ENCODE measurements around the gene ADAM12. TPM values are rescaled to one million over a fixed set of nuclear protein-coding genes. Genes with fewer than 3 reads are reported as not detected.

ADAM12 gene
- total and polyA plus RNA-seq, 11 donors: 0.04 to 11.2 (median 0.82) TPM; not detected in 1

GRCh38 chr10:126398383-126398743, 10.1 kb upstream of the ADAM12 start:
- no peak overlapping the region for H3K4me3 ChIP-seq
- TF ChIP-seq CTCF (IDR thresholded peaks at IDR 0.05): no peak
- no peak for TF ChIP-seq POLR2A (IDR thresholded peaks at IDR 0.05)
- H3K27me3 ChIP-seq: peaks cover 0 to 5% (median 0%) of the 10 kb centered on the region in 9 donors
- DNase-seq (no peak), ATAC-seq (no peak)
- intact Hi-C loops (cut with DNase I): no loop called here
- WGBS, 4 donors: 73 to 81% (median 78%) methylated on average over 3 of the region's 3 CpGs
- H3K36me3 ChIP-seq: no peaks in the 10 kb centered on the region
- no peak overlapping the region for H3K27ac ChIP-seq
- H3K9me3 ChIP-seq: no peaks in the 10 kb centered on the region
- H3K4me1 ChIP-seq: peaks cover 0 to 2% (median 0%) of the 10 kb centered on the region in 12 donors

- H3K27me3 ChIP-seq: peaks cover 0 to 5% (median 0%) of the 10 kb centered on the region in 9 donors
- peaks cover 0 to 2% (median 0%) of the 10 kb centered on the region in 12 donors for H3K4me1 ChIP-seq
- TF ChIP-seq CTCF (IDR thresholded peaks at IDR 0.05) (no peak), POLR2A (IDR thresholded peaks at IDR 0.05) (no peak)
- H3K9me3 ChIP-seq: no peaks in the 10 kb centered on the region
- 70 to 86% (median 75%) methylated on average over 4 of the region's 4 CpGs for WGBS, 4 donors
- intact Hi-C loops (cut with DNase I): no loop called here
- peak in 1 of 4 donors; percentile 59 for ATAC-seq
- DNase-seq: no peak
- H3K36me3 ChIP-seq: no peaks in the 10 kb centered on the region
- no peak overlapping the region for H3K27ac ChIP-seq
- no peak overlapping the region for H3K4me3 ChIP-seq
Measured at GRCh38 chr10:126397640-126398382, 9.5 kb upstream of the ADAM12 start.

- intact Hi-C loops (cut with DNase I): no loop called here
- no peak for DNase-seq
- H3K36me3 ChIP-seq: no peaks in the 10 kb centered on the region
- no peak overlapping the region for H3K27ac ChIP-seq
- H3K9me3 ChIP-seq: no peaks in the 10 kb centered on the region
- ATAC-seq: no peak
- 79 to 91% (median 89%) methylated on average over 3 of the region's 3 CpGs for WGBS, 4 donors
- peaks cover 0 to 2% (median 0%) of the 10 kb centered on the region in 12 donors for H3K4me1 ChIP-seq
- no peak for TF ChIP-seq POLR2A (IDR thresholded peaks at IDR 0.05)
- TF ChIP-seq CTCF (IDR thresholded peaks at IDR 0.05): no peak
- no peak overlapping the region for H3K4me3 ChIP-seq
- peaks cover 0 to 5% (median 0%) of the 10 kb centered on the region in 9 donors for H3K27me3 ChIP-seq
Measured at GRCh38 chr10:126397156-126397555, 8.9 kb upstream of the ADAM12 start.

- WGBS, 4 donors: 72 to 88% (median 83%) methylated on average over 2 of the region's 2 CpGs
- Histone ChIP-seq H3K4me3 (no peak overlapping the region), H3K27ac (no peak overlapping the region), H3K27me3 (peaks cover 0 to 8% (median 0%) of the 10 kb centered on the region in 9 donors), H3K4me1 (peaks cover 0 to 11% (median 0%) of the 10 kb centered on the region in 12 donors), H3K36me3 (no peaks in the 10 kb centered on the region), H3K9me3 (no peaks in the 10 kb centered on the region)
- TF ChIP-seq CTCF (IDR thresholded peaks at IDR 0.05) (no peak), POLR2A (IDR thresholded peaks at IDR 0.05) (no peak)
- intact Hi-C loops (cut with DNase I): no loop called here
- no peak for ATAC-seq
- no peak for DNase-seq
Measured at GRCh38 chr10:126394948-126395347, 6.7 kb upstream of the ADAM12 start.
